Renal cortical epithelial cell (primary cell): ENCODE results near the gene RCAN2. TPM values are rescaled to one million over a fixed set of nuclear protein-coding genes. Genes with fewer than 3 reads are reported as not detected.
"Not testable (repeated sequence)": the region's sequence is repeated elsewhere in the genome, so short reads cannot be mapped to it uniquely, and the experiment has no call there.

Experiments used
- DNase-seq: peaks from one replicate; pipeline ENCODE4 v3.0.0-alpha.2; 2011; ENCODE audit warnings: low read depth
- total RNA-seq: library from RNA; depleted of rRNA; stranded (reverse); fragments of >200 nt; gene quantifications from 2 replicates; pipeline ENCODE4 v1.2.3, GENCODE V29; 2014

Gene RCAN2
- total RNA-seq, 1 donor from 2014 or later: 1.6 TPM

DNA sequence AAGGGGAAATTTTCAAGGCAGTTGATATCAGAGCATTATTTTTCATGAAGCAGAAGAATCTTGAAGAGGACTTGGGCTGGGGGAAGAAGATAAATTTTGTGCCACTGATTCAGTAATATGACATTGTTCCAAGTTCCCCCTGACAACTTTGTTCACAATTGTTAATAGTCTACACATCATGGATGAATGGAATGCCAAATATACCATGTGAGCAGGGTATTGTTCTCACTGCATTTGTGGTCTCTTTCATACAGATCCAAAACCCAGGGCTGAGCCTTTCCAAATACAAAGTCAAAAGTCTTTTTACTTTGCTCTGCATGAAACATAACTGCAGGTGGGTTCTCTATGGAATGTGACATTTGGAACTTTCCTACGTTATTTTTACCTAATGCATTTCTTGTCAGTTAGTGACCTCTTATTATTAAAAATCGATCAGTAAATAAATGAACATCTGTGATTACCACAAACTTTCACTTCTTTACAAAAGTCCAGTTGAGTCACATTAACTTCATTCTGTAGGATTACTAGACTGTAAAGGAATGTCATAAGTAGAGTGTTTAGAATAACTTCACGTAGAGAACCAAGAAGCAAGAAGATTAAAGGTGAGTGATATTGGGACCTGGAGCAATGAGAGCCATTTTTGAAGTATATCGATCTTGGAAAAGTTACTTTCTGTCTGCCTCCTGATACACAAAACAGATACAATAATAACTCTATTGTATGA, 100.9 kb downstream of the RCAN2 start:
- peak; percentile 80 for DNase-seq

DNA sequence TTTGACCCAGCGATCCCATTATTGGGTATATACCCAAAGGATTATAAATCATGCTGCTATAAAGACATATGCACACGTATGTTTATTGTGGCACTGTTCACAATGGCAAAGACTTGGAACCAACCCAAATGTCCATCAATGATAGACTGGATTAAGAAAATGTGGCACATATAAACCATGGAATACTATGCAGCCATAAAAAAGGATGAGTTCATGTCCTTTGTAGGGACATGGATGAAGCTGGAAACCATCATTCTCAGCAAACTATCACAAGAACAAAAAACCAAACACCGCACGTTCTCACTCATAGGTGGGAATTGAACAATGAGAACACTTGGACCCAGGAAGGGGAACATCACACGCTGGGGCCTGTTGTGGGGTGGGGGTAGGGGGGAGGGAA, 103.5 kb downstream of the RCAN2 start:
- not testable (repeated sequence) for DNase-seq

DNA sequence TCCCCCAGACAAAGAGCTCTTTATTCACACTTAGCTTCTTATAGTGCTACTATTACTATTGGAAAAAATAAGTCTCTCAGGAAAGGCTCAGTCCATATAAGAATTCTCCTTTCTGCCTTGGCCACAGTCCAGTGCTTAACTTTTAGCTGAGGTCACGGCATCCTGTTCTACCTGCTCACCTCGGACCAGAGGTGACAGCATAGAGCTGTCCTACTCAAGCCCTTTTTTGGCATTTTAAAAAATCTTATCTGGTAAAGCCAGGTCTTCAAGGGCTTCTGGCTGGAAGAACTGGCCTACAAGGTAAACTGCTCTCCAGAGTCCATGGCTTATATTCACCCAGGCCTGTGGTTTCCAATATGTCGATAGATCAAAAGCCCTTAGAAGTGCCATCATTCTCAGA, 109.7 kb downstream of the RCAN2 start:
- no peak for DNase-seq

DNA sequence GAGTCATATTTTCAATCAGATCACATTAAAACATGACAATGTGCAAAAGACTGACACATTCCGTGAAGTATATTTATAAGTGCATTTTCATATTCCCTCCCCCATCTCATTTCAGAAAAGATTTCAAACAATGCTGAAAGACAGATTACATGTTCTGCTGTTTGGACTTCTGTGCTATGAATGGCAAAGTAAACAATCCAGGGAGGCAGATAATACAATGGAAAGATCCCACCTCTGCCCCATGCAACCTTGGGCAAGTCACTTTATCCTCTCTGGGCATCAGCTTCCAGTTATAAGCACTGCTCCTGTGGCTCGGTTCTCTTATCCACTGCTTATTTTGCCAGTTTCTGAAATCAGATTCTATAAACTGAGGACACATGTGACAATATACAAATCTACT, 110.2 kb downstream of the RCAN2 start:
- DNase-seq: no peak

DNA sequence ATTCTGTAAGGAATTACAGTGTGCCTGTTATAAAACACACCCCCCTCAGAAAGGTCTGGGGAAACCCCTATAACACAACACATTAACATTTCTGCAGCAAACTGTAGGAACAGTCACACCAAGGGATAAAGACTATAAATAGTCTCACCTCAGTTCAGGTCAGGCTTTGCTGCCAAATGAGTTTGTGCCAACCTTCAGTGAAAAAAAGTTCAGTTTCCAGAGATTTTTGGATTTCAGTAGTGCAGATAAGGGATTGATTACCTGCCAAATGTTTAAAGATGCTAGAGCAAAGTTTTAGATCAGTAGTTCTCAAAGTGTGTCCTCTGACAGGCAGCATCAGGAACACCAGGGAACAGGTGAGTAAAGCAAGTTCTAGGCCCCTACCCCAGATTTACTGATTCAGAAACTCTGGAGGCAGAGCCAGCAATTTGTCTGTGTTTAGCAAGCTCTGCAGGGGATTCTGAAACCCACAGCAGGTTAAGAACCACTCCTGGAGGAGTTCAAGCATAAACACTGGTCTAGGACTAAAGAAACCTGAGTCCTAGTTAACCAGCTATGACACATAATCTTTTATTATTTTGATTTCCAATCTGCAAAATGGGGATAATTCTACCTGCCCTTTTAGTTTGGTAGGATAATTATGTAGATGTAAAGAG, 111.0 kb downstream of the RCAN2 start:
- DNase-seq: no peak

DNA sequence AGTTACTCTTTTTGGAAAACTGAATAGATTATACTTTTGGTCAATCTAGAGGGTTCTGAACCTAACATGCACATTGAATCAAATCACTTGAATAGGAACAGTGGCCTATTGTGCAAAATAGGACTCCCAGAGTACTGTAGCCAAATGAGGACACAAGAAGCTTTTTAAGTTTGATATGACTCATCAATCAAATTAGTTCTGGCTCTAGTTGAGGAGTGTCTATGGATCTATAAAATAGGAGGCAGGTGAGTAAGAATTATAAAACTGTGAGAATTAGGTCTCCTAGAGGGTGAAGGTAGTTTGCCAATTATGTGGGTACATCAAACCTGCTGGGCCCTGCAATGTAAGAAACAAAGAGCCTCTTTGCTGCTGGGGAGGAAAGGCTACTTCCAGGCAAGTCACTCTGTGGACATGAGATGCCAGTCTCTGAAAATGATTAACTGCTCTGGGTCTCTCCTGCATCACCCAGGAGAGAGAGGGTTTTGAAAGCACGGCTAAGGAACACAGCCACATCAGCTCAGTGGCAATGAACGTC, 112.3 kb downstream of the RCAN2 start:
- peak; percentile 80 for DNase-seq

DNA sequence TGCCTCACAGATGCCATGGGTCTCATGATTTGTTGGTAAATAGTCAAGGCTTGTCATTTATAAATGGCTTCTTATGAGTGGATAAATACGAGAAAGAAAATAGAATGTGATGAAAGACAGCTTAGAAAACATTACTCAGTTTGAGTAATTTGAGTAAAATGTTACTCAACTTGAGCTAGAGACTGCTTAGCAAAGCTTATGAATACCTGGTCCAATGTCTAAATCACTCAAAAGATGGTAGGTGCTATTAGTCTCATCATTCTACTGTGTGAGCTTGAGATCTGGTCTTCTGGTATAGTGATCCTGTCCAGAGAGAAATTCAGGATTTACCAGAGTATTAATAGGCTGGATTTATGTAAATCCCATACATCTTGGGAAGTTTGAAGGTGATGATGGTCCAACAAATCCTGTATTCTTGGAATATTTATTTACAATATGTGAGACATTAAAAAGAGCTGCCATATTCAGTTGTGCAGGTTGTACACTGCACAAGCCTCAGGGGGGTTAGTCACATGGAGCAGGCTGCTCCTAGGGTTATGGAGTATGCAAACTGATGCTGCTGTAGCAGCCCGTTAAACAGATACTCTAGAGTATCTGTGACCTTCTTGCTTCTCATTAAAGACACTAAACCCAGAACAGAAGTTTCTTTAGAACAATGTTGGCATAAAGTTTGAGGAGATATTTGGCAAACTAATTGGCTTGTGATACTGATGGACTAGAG, 112.9 kb downstream of the RCAN2 start:
- DNase-seq: no peak

DNA sequence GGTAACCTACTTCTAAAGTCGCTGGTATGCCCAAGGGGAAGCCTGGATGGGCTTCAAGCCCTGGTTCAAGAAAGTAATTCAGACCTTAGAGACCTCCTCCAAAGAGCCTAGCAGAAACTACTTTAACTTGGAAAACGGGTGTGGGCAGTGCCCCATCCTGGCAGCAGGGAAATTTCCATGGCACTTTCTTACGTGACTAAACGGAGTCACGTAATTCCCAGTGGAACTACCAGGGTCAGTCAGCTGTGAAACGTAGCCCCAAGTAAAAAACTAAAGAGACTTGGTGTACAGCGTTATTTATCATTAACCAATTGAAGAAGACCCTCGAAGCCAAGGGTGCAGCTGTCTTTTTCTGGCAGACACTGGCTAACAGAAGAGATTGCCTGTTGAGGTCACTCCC, 114.0 kb downstream of the RCAN2 start:
- DNase-seq: peak; percentile 68

DNA sequence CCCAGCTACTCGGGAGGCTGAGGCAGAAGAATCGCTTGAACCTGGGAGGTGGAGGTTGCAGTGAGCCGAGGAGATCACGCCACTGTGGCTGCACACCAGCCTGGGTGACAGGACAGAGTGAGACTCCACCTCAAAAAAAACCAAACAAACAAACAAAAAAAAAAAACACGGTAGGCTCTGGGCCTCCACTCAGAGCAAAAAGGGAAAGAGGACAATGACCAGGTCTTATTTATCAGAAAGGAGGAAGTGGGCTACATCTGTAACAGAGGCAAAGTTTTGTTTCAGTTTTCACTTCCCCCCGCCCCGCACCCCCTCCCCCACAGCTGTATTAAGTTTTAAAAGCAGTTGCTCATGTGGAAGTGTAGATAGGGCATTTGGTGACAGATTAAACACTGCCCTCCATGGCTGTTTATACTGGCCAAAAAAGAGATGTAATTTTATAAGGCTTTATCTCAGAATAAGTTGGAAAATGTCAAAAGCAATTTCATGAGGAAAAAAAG, 114.6 kb downstream of the RCAN2 start:
- DNase-seq: no peak

DNA sequence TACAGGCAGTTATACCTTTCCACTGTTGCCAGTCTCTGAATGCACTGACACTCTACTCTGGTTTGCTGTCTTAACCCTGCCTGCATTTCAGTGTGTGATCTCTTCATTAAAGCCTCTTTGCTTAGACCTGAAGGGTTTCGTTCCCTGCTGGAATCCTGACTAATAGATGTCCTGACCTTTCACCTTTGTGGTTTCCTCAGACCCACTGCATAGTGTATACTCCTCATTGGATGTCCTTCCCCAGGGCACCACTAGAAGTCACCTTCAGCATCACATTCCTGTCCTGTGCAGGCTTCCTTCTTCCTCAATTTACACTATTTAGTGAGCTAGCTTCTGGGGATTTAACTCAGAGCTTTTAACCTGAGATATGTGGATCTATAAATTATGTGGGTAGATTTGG, 120.6 kb downstream of the RCAN2 start:
- peak; percentile 62 for DNase-seq

DNA sequence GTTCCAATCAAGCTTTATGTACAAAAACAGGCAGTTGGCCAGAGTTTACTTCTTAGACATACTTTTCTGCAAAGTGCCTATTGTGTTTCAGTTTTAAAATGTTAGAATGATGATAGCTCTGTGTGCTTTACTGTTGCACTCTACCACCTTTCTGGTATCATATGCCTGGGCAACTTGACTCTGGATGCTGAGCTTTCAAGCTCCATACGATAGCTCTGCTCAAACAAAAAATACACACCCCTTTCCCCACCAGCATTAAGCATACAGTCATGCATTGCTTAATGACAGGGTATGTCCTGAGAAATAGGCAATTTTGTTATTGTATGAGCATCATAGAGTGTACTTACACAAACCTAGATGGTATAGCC, 123.1 kb downstream of the RCAN2 start:
- no peak for DNase-seq

DNA sequence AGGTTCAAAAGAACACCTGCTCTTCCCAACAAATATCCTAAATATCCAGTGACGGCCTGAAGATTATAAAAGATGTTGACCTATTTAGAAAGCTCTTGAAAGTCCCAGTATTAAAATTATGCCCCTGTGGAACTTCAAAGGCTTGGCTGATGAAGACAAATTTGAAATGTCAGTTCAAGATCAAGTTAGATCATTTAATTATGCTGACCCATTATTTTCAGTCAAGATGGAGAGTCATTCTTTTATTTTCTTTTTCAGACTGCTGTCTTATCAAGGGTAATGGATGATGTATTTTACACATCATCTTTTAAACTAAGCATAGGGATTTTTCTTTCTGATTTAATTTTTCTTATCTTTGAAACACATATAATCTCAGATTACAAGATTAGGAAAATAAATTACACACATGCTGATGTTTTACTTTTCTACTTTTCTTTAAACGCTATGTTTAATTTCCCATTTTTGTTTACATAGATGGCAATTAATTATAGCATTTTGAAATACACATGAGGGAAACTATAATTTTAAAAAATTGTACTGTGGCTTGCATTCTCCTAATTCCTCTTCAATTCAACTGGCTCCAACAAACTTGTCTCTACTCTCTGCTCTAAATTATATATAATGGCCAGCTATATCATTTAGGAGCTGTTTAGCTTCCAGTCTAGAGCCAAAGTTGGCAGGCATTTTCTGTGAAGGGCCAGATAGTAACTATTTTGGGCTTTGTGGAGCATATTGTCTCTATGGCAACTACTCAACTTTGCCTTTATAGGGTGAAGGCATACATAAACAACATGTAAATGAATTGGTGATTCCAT, 123.7 kb downstream of the RCAN2 start:
- DNase-seq: no peak

DNA sequence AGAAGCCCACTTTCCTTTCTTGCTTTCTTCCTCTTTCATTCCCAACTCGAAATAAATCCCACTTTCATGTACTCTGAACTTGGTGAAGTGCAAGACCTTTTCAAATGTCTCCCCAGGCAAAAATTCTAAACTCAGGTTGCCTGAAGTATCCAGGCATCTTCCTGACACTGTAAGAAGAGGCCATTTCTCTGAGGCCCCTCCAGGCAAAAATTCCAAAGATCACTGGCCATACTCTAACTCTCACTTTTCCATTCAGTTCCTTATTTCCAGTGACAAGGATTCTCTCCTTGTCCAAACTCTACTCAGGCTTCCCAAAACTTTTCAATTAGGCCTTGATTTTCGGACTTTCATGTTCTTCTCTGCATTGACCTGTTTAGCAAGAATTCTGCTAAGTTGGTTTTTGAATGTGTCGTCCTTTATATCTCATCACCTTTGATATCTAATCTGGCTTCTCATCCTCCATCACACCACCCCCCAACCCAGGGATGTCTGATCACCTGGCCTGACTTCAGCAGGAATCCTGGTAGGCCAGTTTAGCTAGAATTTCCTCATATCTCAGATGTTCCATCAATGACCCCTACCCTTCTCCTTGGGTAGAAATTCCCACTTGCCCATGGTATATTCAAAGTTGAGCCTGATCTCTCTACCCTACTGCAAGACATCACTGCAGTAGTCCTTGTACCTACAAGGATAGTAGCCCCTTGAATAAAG, 124.9 kb downstream of the RCAN2 start:
- DNase-seq: no peak

DNA sequence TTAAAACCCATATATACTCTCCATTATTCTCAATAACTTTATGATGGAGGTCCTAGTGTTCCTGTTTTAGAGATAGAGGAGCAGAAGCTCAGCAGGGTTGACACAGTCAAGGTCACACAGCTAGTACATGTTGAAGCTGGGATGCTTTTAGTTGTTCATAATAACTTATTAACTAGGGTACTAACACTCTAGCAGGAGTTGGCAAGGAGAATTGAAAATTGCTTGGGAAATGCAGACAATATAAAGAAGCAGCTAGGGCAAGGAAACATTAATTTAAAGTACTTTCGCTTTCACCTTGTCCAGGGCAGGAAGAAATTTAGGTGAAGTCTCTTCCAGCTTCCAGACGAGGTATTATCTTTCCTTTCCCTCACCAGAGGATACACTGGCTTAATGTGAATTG, 133.7 kb downstream of the RCAN2 start:
- DNase-seq: peak; percentile 85

DNA sequence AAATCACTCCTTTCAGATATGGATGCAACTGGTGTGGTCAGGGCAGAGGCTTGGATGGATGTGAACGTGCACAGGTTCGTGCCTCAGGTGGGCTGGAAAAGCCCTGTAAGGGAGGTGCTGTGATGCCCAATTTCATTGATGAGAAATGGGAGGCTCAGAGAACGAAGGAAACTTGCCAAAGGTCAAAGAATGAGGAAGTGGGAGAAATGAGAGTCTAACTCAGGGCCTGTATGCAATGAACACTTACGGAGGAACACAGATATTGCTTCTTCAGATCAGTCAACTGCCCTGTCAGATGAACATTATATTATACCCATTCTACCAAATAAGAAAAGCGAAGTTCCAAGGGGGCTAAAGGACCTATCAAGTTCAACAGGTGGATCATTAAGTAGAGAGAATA, 134.7 kb downstream of the RCAN2 start:
- no peak for DNase-seq

DNA sequence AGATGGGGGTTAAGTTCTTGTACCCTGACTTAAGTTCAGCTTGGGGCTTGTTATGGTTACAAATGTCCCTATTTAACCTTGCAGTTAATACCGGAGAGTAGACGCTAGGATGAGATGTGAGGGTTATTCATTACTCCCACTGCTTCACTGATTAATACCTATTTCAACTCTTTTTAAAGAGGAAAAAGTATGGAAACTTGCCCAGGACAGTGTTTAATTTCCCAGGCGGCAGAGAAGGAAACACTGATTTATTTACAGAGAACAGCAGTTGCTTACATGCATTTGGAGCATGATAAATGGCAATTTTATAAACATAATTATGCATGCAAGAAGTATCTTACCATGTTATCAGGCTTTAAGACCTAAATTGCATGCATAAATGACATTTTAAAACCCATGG, 137.7 kb downstream of the RCAN2 start:
- DNase-seq: peak; percentile 62

DNA sequence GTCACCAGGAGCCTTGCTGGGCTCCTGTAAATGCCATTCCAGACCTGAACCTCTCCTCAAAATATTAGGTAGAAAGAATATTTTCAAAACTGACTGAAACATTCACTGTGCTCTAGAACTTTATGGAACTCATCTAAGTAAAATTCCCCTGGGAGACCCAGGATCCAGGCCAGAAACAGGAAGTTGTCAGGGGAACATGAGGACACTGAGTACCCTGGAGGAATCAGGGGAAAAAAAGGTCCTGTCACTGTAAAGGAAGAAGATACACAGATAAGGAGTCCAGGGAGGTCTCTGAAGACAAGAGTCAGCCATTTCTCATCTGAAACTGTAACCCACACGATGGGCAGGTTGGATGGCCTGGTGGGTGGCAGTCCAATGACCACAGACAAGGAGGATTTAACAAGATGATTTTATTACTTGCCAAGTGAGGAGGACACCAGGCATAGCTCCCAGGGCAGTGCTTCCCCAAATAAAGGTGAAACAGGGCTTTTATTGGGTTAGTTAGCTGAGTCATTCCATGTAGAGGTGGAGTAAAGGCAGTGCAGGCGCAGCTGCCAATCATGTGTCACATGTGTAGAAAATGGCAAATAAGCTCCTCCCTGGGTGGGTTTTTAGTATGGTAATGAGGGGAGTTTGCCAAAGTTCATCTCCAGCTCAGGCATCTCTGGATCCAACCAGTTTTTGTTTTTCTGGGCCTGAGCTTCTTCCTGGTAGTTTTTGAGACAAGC, 138.5 kb downstream of the RCAN2 start:
- DNase-seq: peak; percentile 21

DNA sequence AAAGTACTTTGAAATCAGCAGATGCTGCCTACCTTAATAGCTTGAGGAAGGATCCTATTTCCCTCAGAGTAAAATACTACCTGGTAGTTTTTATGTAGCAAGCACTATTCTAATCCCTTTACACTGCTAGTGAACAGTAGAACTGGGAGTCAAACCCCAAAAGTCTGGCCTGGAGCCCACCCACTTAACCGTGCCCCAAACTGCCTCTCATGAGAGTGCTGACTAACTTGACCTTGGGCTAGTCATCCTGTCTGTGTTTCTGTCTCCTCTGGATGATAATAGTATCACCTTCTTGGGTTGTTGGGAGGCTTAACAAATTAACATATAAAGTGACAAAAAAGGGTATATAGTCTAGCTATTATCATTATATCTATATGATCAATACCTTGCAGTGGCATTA, 140.5 kb downstream of the RCAN2 start:
- no peak for DNase-seq

DNA sequence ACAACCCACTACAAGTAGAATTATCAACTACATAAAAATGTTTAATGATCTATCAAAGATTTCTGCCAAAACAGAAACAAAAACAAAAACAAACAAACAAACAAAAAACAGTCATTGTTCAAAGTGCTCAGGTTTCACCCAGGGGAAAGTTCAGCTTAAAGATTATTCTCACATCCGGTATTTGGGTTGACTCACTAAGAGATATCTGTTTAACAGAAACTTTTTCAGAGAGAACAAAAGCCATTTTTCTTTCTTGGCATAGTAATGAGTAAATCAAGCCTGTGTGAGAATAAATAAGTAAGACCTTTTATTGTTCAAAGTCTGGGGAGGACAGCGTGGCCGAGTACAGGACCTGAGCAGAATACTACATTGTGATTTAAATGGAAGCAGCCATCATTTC, 143.6 kb downstream of the RCAN2 start:
- DNase-seq: peak; percentile 63

DNA sequence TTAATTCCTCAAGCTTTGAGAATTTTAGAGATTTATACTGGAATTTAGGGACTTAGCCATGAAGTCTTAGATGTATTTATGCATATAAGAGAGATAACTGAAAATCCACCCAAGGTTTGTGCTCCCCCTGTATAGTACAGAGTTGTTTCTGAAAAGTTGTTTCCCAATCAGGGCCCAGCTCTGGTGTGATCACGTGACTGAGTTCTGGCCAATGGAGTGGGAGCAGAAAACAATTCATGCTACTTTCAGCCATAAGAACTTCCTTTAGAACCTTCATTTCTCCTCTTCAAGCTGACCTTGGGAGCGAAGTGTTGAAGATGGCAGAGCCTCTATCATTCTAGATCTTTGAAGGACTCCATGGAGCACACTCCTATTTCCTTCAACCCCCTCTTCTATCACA, 151.0 kb downstream of the RCAN2 start:
- no peak for DNase-seq
